ENCODE data around the gene PRKCE.

The PRKCE gene

DNA sequence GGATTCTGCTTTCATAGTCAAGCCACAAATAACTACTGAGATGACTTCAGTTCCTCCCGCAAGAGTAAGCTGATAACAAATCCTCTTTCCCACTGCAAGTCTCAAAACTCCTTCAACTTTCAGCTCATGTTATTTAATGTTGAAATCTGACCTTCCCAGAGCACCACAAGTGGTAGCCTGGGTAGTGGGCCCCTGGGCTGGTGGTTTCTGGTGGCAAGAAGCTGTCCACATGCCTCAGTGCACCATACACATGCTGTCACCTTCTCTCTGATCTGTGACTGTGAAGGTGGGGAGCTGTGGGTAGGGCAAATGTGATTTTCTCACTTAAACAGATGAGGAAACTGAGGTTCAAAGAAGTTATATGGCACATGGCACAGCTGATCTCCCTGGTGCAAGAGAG is 399.6 kb downstream of the PRKCE start:
- H3K18ac ChIP-seq (ENCODE audit: low read depth in 1 of 2, low read length in 2 of 2): no peak overlapping the region
- no peak overlapping the region for H4K91ac ChIP-seq (ENCODE audit: low read length)
- 100% methylated on average over 1 of the region's 1 CpG for WGBS
- no peak for DNase-seq
- no peaks in the 10 kb centered on the region for H3K27me3 ChIP-seq (ENCODE audit: control insufficient read depth in 1 of 2, insufficient read depth in 1 of 2, low read length in 2 of 2)
- H3K4me2 ChIP-seq (ENCODE audit: low read length, poor library complexity, severe bottlenecking): no peak overlapping the region
- H3K4ac ChIP-seq (ENCODE audit: low read depth in 1 of 2, low read length in 2 of 2): no peak overlapping the region
- H3K27ac ChIP-seq (ENCODE audit: low read length, poor library complexity, severe bottlenecking): no peak overlapping the region
- H4K8ac ChIP-seq (ENCODE audit: low read length): no peak overlapping the region
- H2BK5ac ChIP-seq (ENCODE audit: low read depth, low read length, poor library complexity, severe bottlenecking): no peak overlapping the region
- H3K4me1 ChIP-seq (ENCODE audit: control insufficient read depth, insufficient read depth, low read depth, low read length): no peaks in the 10 kb centered on the region
- no peak overlapping the region for H3K14ac ChIP-seq (ENCODE audit: low read length in 2 of 2)
- H2AFZ ChIP-seq (ENCODE audit: low read depth, low read length): no peak overlapping the region
- H3K9me3 ChIP-seq (ENCODE audit: control insufficient read depth, low read length): no peaks in the 10 kb centered on the region
- H3K9ac ChIP-seq (ENCODE audit: low read length): no peak overlapping the region
- no peak overlapping the region for H2BK12ac ChIP-seq (ENCODE audit: low read length in 2 of 2)
- peaks cover 5 to 61% of the 10 kb centered on the region in 2 experiments for H3K36me3 ChIP-seq (ENCODE audit: control insufficient read depth in 1 of 2, insufficient read depth in 2 of 2, low read depth in 1 of 2, low read length in 2 of 2)
- no peaks in the 10 kb centered on the region for H3K79me1 ChIP-seq (replicated peaks; ENCODE audit: low read length, poor library complexity, severe bottlenecking)
- H2BK120ac ChIP-seq (ENCODE audit: low read depth, low read length): no peak overlapping the region
- H3K23ac ChIP-seq (ENCODE audit: low read length in 2 of 2): no peak overlapping the region
- no peak overlapping the region for H3K4me3 ChIP-seq (ENCODE audit: insufficient read depth in 1 of 2, low read depth in 1 of 2, low read length in 2 of 2)
- H2AK5ac ChIP-seq (ENCODE audit: low read length, severe bottlenecking): no peak overlapping the region
- H2BK15ac ChIP-seq (ENCODE audit: low read depth, poor library complexity, severe bottlenecking): no peak overlapping the region

DNA sequence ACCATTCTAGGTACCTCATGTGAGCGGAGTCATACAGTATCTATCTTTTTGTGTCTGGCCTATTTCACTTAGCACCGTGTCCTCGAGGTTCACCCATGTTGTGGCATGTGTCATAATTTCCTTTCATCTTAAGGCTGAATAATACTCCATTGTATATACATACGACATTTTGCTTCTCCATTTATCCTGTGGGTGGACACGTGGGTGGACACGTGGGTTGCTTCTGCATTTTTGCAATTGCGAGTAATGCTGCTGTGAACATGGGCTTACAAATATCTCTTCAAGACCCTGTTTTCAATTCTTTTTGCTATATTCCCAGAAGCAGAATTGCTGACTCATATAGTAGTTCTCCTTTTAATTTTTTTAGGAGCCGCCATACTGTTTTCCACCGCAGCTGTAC is 402.1 kb downstream of the PRKCE start:
- H4K91ac ChIP-seq (ENCODE audit: low read length): no peak overlapping the region
- no peaks in the 10 kb centered on the region for H3K27me3 ChIP-seq (ENCODE audit: control insufficient read depth in 1 of 2, insufficient read depth in 1 of 2, low read length in 2 of 2)
- no peak overlapping the region for H2BK120ac ChIP-seq (ENCODE audit: low read depth, low read length)
- 94% methylated on average over 8 of the region's 9 CpGs for WGBS
- no peak overlapping the region for H3K4me2 ChIP-seq (ENCODE audit: low read length, poor library complexity, severe bottlenecking)
- H3K4me3 ChIP-seq (ENCODE audit: insufficient read depth in 1 of 2, low read depth in 1 of 2, low read length in 2 of 2): no peak overlapping the region
- H3K36me3 ChIP-seq (ENCODE audit: control insufficient read depth in 1 of 2, insufficient read depth in 2 of 2, low read depth in 1 of 2, low read length in 2 of 2): peaks cover 5 to 50% of the 10 kb centered on the region in 2 experiments
- H3K4me1 ChIP-seq (ENCODE audit: control insufficient read depth, insufficient read depth, low read depth, low read length): no peaks in the 10 kb centered on the region
- H3K27ac ChIP-seq (ENCODE audit: low read length, poor library complexity, severe bottlenecking): no peak overlapping the region
- no peak overlapping the region for H3K23ac ChIP-seq (ENCODE audit: low read length in 2 of 2)
- no peak overlapping the region for H3K4ac ChIP-seq (ENCODE audit: low read depth in 1 of 2, low read length in 2 of 2)
- no peaks in the 10 kb centered on the region for H3K9me3 ChIP-seq (ENCODE audit: control insufficient read depth, low read length)
- H2AK5ac ChIP-seq (ENCODE audit: low read length, severe bottlenecking): no peak overlapping the region
- H4K8ac ChIP-seq (ENCODE audit: low read length): no peak overlapping the region
- H3K79me1 ChIP-seq (replicated peaks; ENCODE audit: low read length, poor library complexity, severe bottlenecking): no peaks in the 10 kb centered on the region
- no peak overlapping the region for H3K9ac ChIP-seq (ENCODE audit: low read length)
- H3K14ac ChIP-seq (ENCODE audit: low read length in 2 of 2): no peak overlapping the region
- no peak overlapping the region for H2BK12ac ChIP-seq (ENCODE audit: low read length in 2 of 2)
- no peak overlapping the region for H2BK15ac ChIP-seq (ENCODE audit: low read depth, poor library complexity, severe bottlenecking)
- DNase-seq: no peak
- H2AFZ ChIP-seq (ENCODE audit: low read depth, low read length): no peak overlapping the region
- H2BK5ac ChIP-seq (ENCODE audit: low read depth, low read length, poor library complexity, severe bottlenecking): no peak overlapping the region
- no peak overlapping the region for H3K18ac ChIP-seq (ENCODE audit: low read depth in 1 of 2, low read length in 2 of 2)

DNA sequence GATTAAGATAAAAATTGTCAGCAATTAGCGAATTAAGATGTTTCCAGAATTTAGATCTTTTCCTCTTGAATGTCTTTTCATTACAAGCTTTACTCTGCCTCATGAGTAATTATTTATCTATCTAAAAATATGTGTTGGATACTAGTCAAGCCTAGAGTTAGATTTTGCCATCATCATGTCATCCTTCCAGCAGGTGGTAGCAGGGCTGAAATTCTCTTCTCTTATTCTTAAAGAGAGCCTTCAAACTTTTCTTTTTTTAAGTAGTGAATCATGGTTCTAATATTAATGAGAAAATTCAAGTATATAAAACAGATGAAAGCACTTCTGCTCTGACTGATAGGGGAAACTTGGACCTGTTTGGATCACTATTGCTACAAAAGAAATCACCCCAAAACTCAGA is 405.1 kb downstream of the PRKCE start:
- no peak for DNase-seq
- Histone ChIP-seq H3K36me3 (ENCODE audit: control insufficient read depth in 1 of 2, insufficient read depth in 2 of 2, low read depth in 1 of 2, low read length in 2 of 2) (peaks cover 5 to 38% of the 10 kb centered on the region in 2 experiments), H2BK120ac (ENCODE audit: low read depth, low read length) (no peak overlapping the region)

DNA sequence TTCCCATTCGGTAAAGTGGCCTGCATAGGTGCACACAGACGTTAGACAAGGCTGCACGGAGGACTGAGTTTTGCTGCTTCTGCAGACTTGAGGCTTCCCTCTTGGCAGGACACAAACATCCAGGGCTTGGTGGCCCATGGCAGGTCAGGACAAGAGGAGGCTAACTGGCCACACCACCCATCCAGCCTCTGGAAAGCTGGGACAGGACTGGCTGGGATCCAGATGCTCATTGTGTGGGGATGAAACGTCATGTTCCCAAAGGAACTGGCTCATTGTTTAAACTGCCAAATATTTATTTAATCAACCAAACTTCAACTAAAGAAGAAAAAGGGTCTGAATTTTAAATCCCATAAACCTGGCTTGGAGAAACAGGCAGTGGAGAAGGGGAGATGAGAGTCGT is 406.7 kb downstream of the PRKCE start:
- H2BK5ac ChIP-seq (ENCODE audit: low read depth, low read length, poor library complexity, severe bottlenecking): no peak overlapping the region
- no peak overlapping the region for H2BK12ac ChIP-seq (ENCODE audit: low read length in 2 of 2)
- WGBS: 84% methylated on average over 4 of the region's 5 CpGs

More for the DNA sequence above, 405.1 kb downstream of the PRKCE start:
- Histone ChIP-seq H3K4ac (ENCODE audit: low read depth in 1 of 2, low read length in 2 of 2) (no peak overlapping the region), H3K4me3 (ENCODE audit: insufficient read depth in 1 of 2, low read depth in 1 of 2, low read length in 2 of 2) (no peak overlapping the region), H3K23ac (ENCODE audit: low read length in 2 of 2) (no peak overlapping the region), H2AFZ (ENCODE audit: low read depth, low read length) (no peak overlapping the region), H4K91ac (ENCODE audit: low read length) (no peak overlapping the region), H2BK15ac (ENCODE audit: low read depth, poor library complexity, severe bottlenecking) (no peak overlapping the region), H2AK5ac (ENCODE audit: low read length, severe bottlenecking) (no peak overlapping the region), H3K4me2 (ENCODE audit: low read length, poor library complexity, severe bottlenecking) (no peak overlapping the region), H3K27me3 (ENCODE audit: control insufficient read depth in 1 of 2, insufficient read depth in 1 of 2, low read length in 2 of 2) (no peaks in the 10 kb centered on the region), H3K18ac (ENCODE audit: low read depth in 1 of 2, low read length in 2 of 2) (no peak overlapping the region), H4K8ac (ENCODE audit: low read length) (no peak overlapping the region), H3K14ac (ENCODE audit: low read length in 2 of 2) (no peak overlapping the region), H2BK12ac (ENCODE audit: low read length in 2 of 2) (no peak overlapping the region), H3K4me1 (ENCODE audit: control insufficient read depth, insufficient read depth, low read depth, low read length) (no peaks in the 10 kb centered on the region), H3K79me1 (replicated peaks; ENCODE audit: low read length, poor library complexity, severe bottlenecking) (no peaks in the 10 kb centered on the region), H3K9ac (ENCODE audit: low read length) (no peak overlapping the region), H3K9me3 (ENCODE audit: control insufficient read depth, low read length) (no peaks in the 10 kb centered on the region), H2BK5ac (ENCODE audit: low read depth, low read length, poor library complexity, severe bottlenecking) (no peak overlapping the region), H3K27ac (ENCODE audit: low read length, poor library complexity, severe bottlenecking) (no peak overlapping the region)
- WGBS: no CpG with 5 or more reads among the region's 1 CpG

More for the DNA sequence above, 406.7 kb downstream of the PRKCE start:
- Histone ChIP-seq H3K4ac (ENCODE audit: low read depth in 1 of 2, low read length in 2 of 2) (no peak overlapping the region), H4K8ac (ENCODE audit: low read length) (no peak overlapping the region), H4K91ac (ENCODE audit: low read length) (no peak overlapping the region), H2BK15ac (ENCODE audit: low read depth, poor library complexity, severe bottlenecking) (no peak overlapping the region), H2AK5ac (ENCODE audit: low read length, severe bottlenecking) (no peak overlapping the region), H3K4me1 (ENCODE audit: control insufficient read depth, insufficient read depth, low read depth, low read length) (no peaks in the 10 kb centered on the region), H3K4me3 (ENCODE audit: insufficient read depth in 1 of 2, low read depth in 1 of 2, low read length in 2 of 2) (no peak overlapping the region), H3K14ac (ENCODE audit: low read length in 2 of 2) (peak overlapping the region in 1 of 2 experiments; percentile 71), H2BK120ac (ENCODE audit: low read depth, low read length) (no peak overlapping the region), H3K18ac (ENCODE audit: low read depth in 1 of 2, low read length in 2 of 2) (no peak overlapping the region), H2AFZ (ENCODE audit: low read depth, low read length) (no peak overlapping the region), H3K9me3 (ENCODE audit: control insufficient read depth, low read length) (no peaks in the 10 kb centered on the region), H3K4me2 (ENCODE audit: low read length, poor library complexity, severe bottlenecking) (no peak overlapping the region), H3K27me3 (ENCODE audit: control insufficient read depth in 1 of 2, insufficient read depth in 1 of 2, low read length in 2 of 2) (no peaks in the 10 kb centered on the region), H3K79me1 (replicated peaks; ENCODE audit: low read length, poor library complexity, severe bottlenecking) (no peaks in the 10 kb centered on the region), H3K36me3 (ENCODE audit: control insufficient read depth in 1 of 2, insufficient read depth in 2 of 2, low read depth in 1 of 2, low read length in 2 of 2) (peaks cover 5 to 26% of the 10 kb centered on the region in 2 experiments), H3K23ac (ENCODE audit: low read length in 2 of 2) (no peak overlapping the region), H3K9ac (ENCODE audit: low read length) (no peak overlapping the region), H3K27ac (ENCODE audit: low read length, poor library complexity, severe bottlenecking) (no peak overlapping the region)
- no peak for DNase-seq

Measured in mesenchymal stem cell (in vitro differentiated cells and primary cell).